H1 (cell line): ENCODE results near the gene MGLL. TPM values are rescaled to one million over a fixed set of nuclear protein-coding genes. Genes with fewer than 3 reads are reported as not detected.

Experiments
- CTCF ChIA-PET: fragments of 300-600 bp; sonication (Branson Sonifier 250); formaldehyde crosslinking; loops from one replicate; lab custom pipeline; 2021; ENCODE audit not compliant: partially characterized antibody; lab: Charles Lee
- POLR2A ChIA-PET: fragments of 300-600 bp; sonication (Branson Sonifier 250); formaldehyde crosslinking; loops from one replicate; lab custom pipeline; 2021; ENCODE audit warnings: inconsistent platforms; ENCODE audit not compliant: partially characterized antibody; lab: Charles Lee
- DNase-seq, 2 experiments: peaks; one replicate each; pipeline versions ENCODE4 v3.0.0 to v3.0.0-alpha.2; 2010 to 2022; ENCODE audit warnings: low spot score in 2 of 2, low read depth in 1 of 2, mixed read lengths in 1 of 2
- FAIRE-seq: peaks from 2 replicates; lab custom pipeline; 2011; peaks lifted over from hg19 to GRCh38; lab: Jason Lieb, UNC
- H2AFZ ChIP-seq: 2 replicates; pipeline ENCODE4 v1.8.1; 2012; ENCODE audit warnings: low read length, inconsistent platforms
- H2AK5ac ChIP-seq: 2 replicates; pipeline ENCODE4 v1.6.1; 2013; ENCODE audit warnings: low read depth, low read length
- H2BK120ac ChIP-seq: replicated peaks from 2 replicates; pipeline ENCODE3; 2013; ENCODE audit warnings: low read depth, low read length, inconsistent platforms
- H2BK12ac ChIP-seq: 2 replicates; pipeline ENCODE4 v1.6.1; 2013; ENCODE audit warnings: low read depth, low read length
- H2BK15ac ChIP-seq: 2 replicates; pipeline ENCODE4 v1.6.1; 2013; ENCODE audit warnings: low read length
- H2BK20ac ChIP-seq: 2 replicates; pipeline ENCODE4 v1.6.1; 2013; ENCODE audit warnings: low read length
- H2BK5ac ChIP-seq: 2 replicates; pipeline ENCODE4 v1.6.1; 2013; ENCODE audit warnings: low read depth, low read length
- H3K14ac ChIP-seq: 2 replicates; pipeline ENCODE4 v1.6.1; 2013; ENCODE audit warnings: inconsistent platforms; ENCODE audit not compliant: insufficient read length
- H3K18ac ChIP-seq: 2 replicates; pipeline ENCODE4 v1.6.1; 2013; ENCODE audit warnings: low read length; ENCODE audit errors: extremely low read depth
- H3K23ac ChIP-seq: 2 replicates; pipeline ENCODE4 v1.6.1; 2013; ENCODE audit warnings: inconsistent platforms; ENCODE audit not compliant: insufficient read length
- H3K23me2 ChIP-seq: 2 replicates; pipeline ENCODE4 v1.6.1; 2013; ENCODE audit warnings: low read depth, low read length
- H3K27ac ChIP-seq: 2 replicates; pipeline ENCODE4 v1.6.1; 2011; ENCODE audit warnings: low read depth, low read length, inconsistent platforms
- H3K27me3 ChIP-seq, 4 experiments: replicated peaks in 1 of 4; 1 replicate in 1 of 4; 2 replicates in 3 of 4; pipeline versions ENCODE4 v1.6.1 to v1.8.1; 2011 to 2013; ENCODE audit warnings: low read length in 3 of 4, mild to moderate bottlenecking in 3 of 4, inconsistent platforms in 2 of 4, mixed read lengths in 2 of 4, moderate library complexity in 1 of 4; ENCODE audit not compliant: control insufficient read depth in 3 of 4, insufficient read depth in 3 of 4; ENCODE audit errors: extremely low read depth in 1 of 4
- H3K36me3 ChIP-seq, 4 experiments: 2 replicates each; pipeline versions ENCODE4 v1.6.1 to v1.8.1; 2011 to 2013; ENCODE audit warnings: mild to moderate bottlenecking in 4 of 4, low read length in 3 of 4, moderate library complexity in 2 of 4, control low read depth in 1 of 4, inconsistent platforms in 1 of 4; ENCODE audit not compliant: insufficient read depth in 4 of 4, control insufficient read depth in 2 of 4
- H3K4ac ChIP-seq: replicated peaks from 2 replicates; pipeline ENCODE3; 2013; ENCODE audit warnings: low read length, low read depth, mixed read lengths, inconsistent platforms; ENCODE audit not compliant: insufficient read length
- H3K4me1 ChIP-seq, 4 experiments: replicated peaks in 1 of 4; 1 replicate in 1 of 4; 2 replicates in 3 of 4; pipeline versions ENCODE4 v1.6.1 to v1.8.1; 2011 to 2013; ENCODE audit warnings: low read length in 3 of 4, inconsistent platforms in 2 of 4, mixed read lengths in 1 of 4; ENCODE audit not compliant: insufficient read depth in 4 of 4, control insufficient read depth in 3 of 4
- H3K4me2 ChIP-seq, 2 experiments: 2 replicates each; pipeline versions ENCODE4 v1.6.1 to v1.8.1; 2011 to 2013; ENCODE audit warnings: low read depth in 2 of 2, low read length in 2 of 2, control low read depth in 1 of 2, inconsistent platforms in 1 of 2, mild to moderate bottlenecking in 1 of 2; ENCODE audit not compliant: insufficient read depth in 1 of 2
- H3K4me3 ChIP-seq, 4 experiments: fragments of 200-600, 300-600 bp in 1 of 4; sonication (generic), shearing (Covaris generic), sonication (Bioruptor Twin) in 1 of 4; 2 replicates each; pipeline versions ENCODE4 v1.5.1 to v1.8.1; 2011 to 2016; ENCODE audit warnings: low read length in 4 of 4, low read depth in 3 of 4, control low read depth in 2 of 4, inconsistent platforms in 2 of 4, mild to moderate bottlenecking in 2 of 4, mixed read lengths in 1 of 4, moderate library complexity in 1 of 4; ENCODE audit not compliant: insufficient read depth in 2 of 4; ENCODE audit errors: extremely low read depth in 1 of 4
- H3K56ac ChIP-seq: replicated peaks from 2 replicates; pipeline ENCODE3; 2013; ENCODE audit warnings: low read depth, mild to moderate bottlenecking, mixed read lengths, low read length, inconsistent platforms; ENCODE audit not compliant: insufficient read length
- H3K79me1 ChIP-seq: 2 replicates; pipeline ENCODE4 v1.6.1; 2013; ENCODE audit warnings: low read depth, low read length, control low read depth
- H3K79me2 ChIP-seq, 2 experiments: 2 replicates each; pipeline versions ENCODE4 v1.6.1 to v1.8.1; 2012 to 2013; ENCODE audit warnings: low read length in 2 of 2, mild to moderate bottlenecking in 2 of 2, inconsistent platforms in 1 of 2; ENCODE audit not compliant: insufficient read depth in 2 of 2, control insufficient read depth in 1 of 2
- H3K9ac ChIP-seq, 4 experiments: replicated peaks in 1 of 4; 1 replicate in 1 of 4; 2 replicates in 3 of 4; pipeline versions ENCODE4 v1.6.1 to v1.8.1; 2011 to 2013; ENCODE audit warnings: low read depth in 3 of 4, low read length in 3 of 4, control low read depth in 2 of 4, mild to moderate bottlenecking in 2 of 4, moderate library complexity in 2 of 4, inconsistent platforms in 1 of 4; ENCODE audit errors: extremely low read depth in 1 of 4
- H3K9me3 ChIP-seq, 2 experiments: 2 replicates each; pipeline versions ENCODE4 v1.6.1 to v1.8.1; 2012 to 2013; ENCODE audit warnings: mild to moderate bottlenecking in 2 of 2, moderate library complexity in 2 of 2, control low read depth in 1 of 2, inconsistent platforms in 1 of 2, low read depth in 1 of 2, low read length in 1 of 2, mixed read lengths in 1 of 2; ENCODE audit not compliant: insufficient read depth in 2 of 2
- H4K20me1 ChIP-seq, 2 experiments: replicated peaks in 1 of 2; 2 replicates each; pipeline versions ENCODE3 to v1.8.1; 2011 to 2013; ENCODE audit warnings: inconsistent platforms in 2 of 2, low read length in 2 of 2, mild to moderate bottlenecking in 1 of 2; ENCODE audit not compliant: insufficient read depth in 2 of 2, control insufficient read depth in 1 of 2
- H4K5ac ChIP-seq: 2 replicates; pipeline ENCODE4 v1.6.1; 2013; ENCODE audit warnings: low read length, low read depth, mixed read lengths, inconsistent platforms; ENCODE audit not compliant: insufficient read length
- H4K8ac ChIP-seq: 2 replicates; pipeline ENCODE4 v1.8.0; 2013; ENCODE audit warnings: mild to moderate bottlenecking, moderate library complexity, low read length, inconsistent platforms; ENCODE audit not compliant: insufficient read depth; ENCODE audit errors: extremely low read depth
- H4K91ac ChIP-seq: replicated peaks from 2 replicates; pipeline ENCODE3; 2013; ENCODE audit warnings: low read length, mixed read lengths, inconsistent platforms; ENCODE audit not compliant: insufficient read length
- RNF2 ChIP-seq: fragments of 200-900, 300-1000 bp; sonication (generic); IDR thresholded peaks from 2 replicates; pipeline ENCODE4 v1.7.1; 2016; ENCODE audit warnings: borderline replicate concordance, low read depth, mild to moderate bottlenecking, antibody characterized with exemption, low read length; ENCODE audit not compliant: poor library complexity, severe bottlenecking; ENCODE audit errors: missing control alignments
- WGBS, 2 experiments: shearing (Covaris generic) in 1 of 2; methylation state at CpG; one replicate each; pipeline versions ENCODE4 v1.1.6 to v1.1.7; 2013 to 2015; ENCODE audit warnings: low lambda C conversion rate in 2 of 2, mixed read lengths in 2 of 2, inconsistent platforms in 1 of 2, low coverage in 1 of 2, missing lambda C conversion rate in 1 of 2; ENCODE audit not compliant: insufficient replicate concordance in 2 of 2, insufficient coverage in 1 of 2, insufficient read length in 1 of 2; ENCODE audit errors: extremely low coverage in 1 of 2, missing lambda C conversion rate in 1 of 2; 5-methylcytosine and 5-hydroxymethylcytosine counted together
- polyA plus RNA-seq, 7 experiments: library from polyadenylated mRNA; depleted of rRNA in 3 of 7; stranded (reverse) in 5 of 7; unstranded in 2 of 7; fragments of >200 nt in 5 of 7; fragments of 200-250 nt in 2 of 7; gene quantifications; 1 replicate in 5 of 7; 2 replicates in 1 of 7; 4 replicates in 1 of 7; pipeline versions ENCODE4 v1.2.1 to v1.2.3, GENCODE V29; 2011 to 2013; ENCODE audit warnings: missing spikeins in 2 of 7, mixed read lengths in 2 of 7
- total RNA-seq: library from RNA; stranded (reverse); fragmentation: NEBNext Ultra II Directional; extraction: Animal tissue kit (Norgen Biotek cat#: 25700); gene quantifications from 2 replicates; pipeline ENCODE4 v1.2.1, GENCODE V29; 2021

The MGLL gene
- total and polyA plus RNA-seq, 2 of the 8 experiments (the other 6 are each of a cell fraction or from before 2014, with no cell fraction given) = 0.05 to 0.34 TPM

GRCh38 chr3:127824151-127824825 is 2.0 kb upstream of the MGLL start:
- WGBS, 2 experiments = 87% methylated on average over 14 of the region's 14 CpGs; no CpG with 5 or more reads in 1 of the 2 experiments

More at GRCh38 chr3:127824151-127824825, 2.0 kb upstream of the MGLL start:
- no peak overlapping the region for H3K4me3 ChIP-seq
- no peak overlapping the region for H3K4ac ChIP-seq
- 0 out of 4 replicates have a peak, but pooled peaks cover 0 to 4% of the 10 kb centered on the region in 2 experiments for H3K9me3 ChIP-seq
- peaks cover 0 to 10% (median 1%) of the 10 kb centered on the region in 4 experiments; a peak in 6 of 7 replicates for H3K4me1 ChIP-seq
- no peak overlapping the region for H3K9ac ChIP-seq
- no peak overlapping the region for H2BK15ac ChIP-seq
- no peak for TF ChIP-seq RNF2
- TF ChIP-seq, all 59 proteins: peak for 0
- Histone ChIP-seq H3K36me3 (no peaks in the 10 kb centered on the region), H2AK5ac (peak overlapping the region; percentile 13; the same call in 1 of the 2 replicates), H2BK120ac (no peak overlapping the region), H3K79me2 (no peaks in the 10 kb centered on the region), H2BK5ac (no peak overlapping the region), H4K91ac (no peak overlapping the region), H4K8ac (no peak overlapping the region), H3K79me1 (no peaks in the 10 kb centered on the region), H2AFZ (no peak overlapping the region), H3K4me2 (no peak overlapping the region; a peak in 1 of 4 replicates), H2BK12ac (no peak overlapping the region; the same call in 1 of the 2 replicates), H3K27ac (no peak overlapping the region), H4K20me1 (peaks cover 0 to 3% of the 10 kb centered on the region in 2 experiments), H3K23me2 (peaks cover 9% of the 10 kb centered on the region; the same call in 1 of the 2 replicates), H3K18ac (no peak overlapping the region), H2BK20ac (no peak overlapping the region), H3K27me3 (peaks cover 11 to 31% (median 25%) of the 10 kb centered on the region in 4 experiments; a peak in 6 of 7 replicates), H3K56ac (no peak overlapping the region), H4K5ac (no peak overlapping the region), H3K14ac (no peak overlapping the region), H3K23ac (no peak overlapping the region)
- ChIA-PET POLR2A (no interaction called here), CTCF (interaction anchor here (0.9 to 5.7 kb wide), 7 partner anchors 8 to 153 kb away, joined by 3 to 28 read pairs (median 5); no protein-coding TSS in a partner anchor)
- DNase-seq = no peak
- no peak for FAIRE-seq
